HepG2 (cell line): Measurements from ENCODE around the gene CCL19. TPM values are rescaled to one million over a fixed set of nuclear protein-coding genes. Genes with fewer than 3 reads are reported as not detected.

ENCODE experiments used
- ATF6 ChIP-seq: sonication (generic); formaldehyde crosslinking; conservative IDR thresholded peaks from 2 replicates; pipeline ENCODE4 v1.4.0; 2020; ENCODE audit warnings: missing genetic modification reagents
- CHD2 ChIP-seq: IDR thresholded peaks from 2 replicates; pipeline ENCODE4 v1.6.1; 2011; ENCODE audit warnings: low read depth, low read length, improper control_type of control experiment
- GRHL1 ChIP-seq: sonication (generic); formaldehyde crosslinking; conservative IDR thresholded peaks from 2 replicates; pipeline ENCODE4 v1.8.0; 2022; ENCODE audit warnings: missing genetic modification reagents
- HBP1 ChIP-seq: IDR thresholded peaks from 2 replicates; pipeline ENCODE4 v1.6.1; 2016; ENCODE audit warnings: low read depth, control low read depth
- HMG20B ChIP-seq: conservative IDR thresholded peaks from 2 replicates; pipeline ENCODE4 v1.6.1; 2016; ENCODE audit warnings: missing genetic modification reagents, missing compliant biosample characterization
- HOXD1 ChIP-seq: sonication (generic); formaldehyde crosslinking; IDR thresholded peaks from 2 replicates; pipeline ENCODE4 v1.5.0; 2020; ENCODE audit warnings: missing genetic modification reagents
- KDM3A ChIP-seq: IDR thresholded peaks from 2 replicates; pipeline ENCODE4 v1.6.1; 2018; ENCODE audit warnings: low read depth, missing compliant biosample characterization
- NFKBIZ ChIP-seq: IDR thresholded peaks from 2 replicates; pipeline ENCODE4 v1.6.1; 2018; ENCODE audit warnings: missing genetic modification reagents, missing compliant biosample characterization
- NRL ChIP-seq: sonication (generic); formaldehyde crosslinking; IDR thresholded peaks from 2 replicates; pipeline ENCODE4 v1.5.0; 2020; ENCODE audit warnings: missing genetic modification reagents, mild to moderate bottlenecking, moderate library complexity, borderline replicate concordance
- ONECUT2 ChIP-seq: sonication (generic); formaldehyde crosslinking; IDR thresholded peaks from 2 replicates; pipeline ENCODE4 v1.4.0; 2020; ENCODE audit warnings: missing genetic modification reagents
- RAD21 ChIP-seq: fragments of 450-650 bp; formaldehyde crosslinking; IDR thresholded peaks from 2 replicates; pipeline ENCODE4 v1.5.0; 2020; ENCODE audit warnings: mild to moderate bottlenecking
- ZBTB14 ChIP-seq: sonication (generic); formaldehyde crosslinking; IDR thresholded peaks from 2 replicates; pipeline ENCODE4 v1.4.0; 2020; ENCODE audit warnings: missing genetic modification reagents
- ZBTB33 ChIP-seq: sonication (generic); formaldehyde crosslinking; IDR thresholded peaks from 2 replicates; pipeline ENCODE4 v1.4.0; 2020; ENCODE audit warnings: missing genetic modification reagents
- ZNF33B ChIP-seq: sonication (generic); formaldehyde crosslinking; IDR thresholded peaks from 2 replicates; pipeline ENCODE4 v1.5.1; 2020; ENCODE audit warnings: mild to moderate bottlenecking, missing genetic modification reagents
- ZNF382 ChIP-seq: sonication (generic); formaldehyde crosslinking; IDR thresholded peaks from 2 replicates; pipeline ENCODE4 v1.5.0; 2020; ENCODE audit warnings: missing genetic modification reagents, mild to moderate bottlenecking, borderline replicate concordance
- ZNF496 ChIP-seq: sonication (generic); formaldehyde crosslinking; IDR thresholded peaks from 2 replicates; pipeline ENCODE4 v1.8.1; 2023; ENCODE audit warnings: mild to moderate bottlenecking, moderate library complexity, missing genetic modification reagents; ENCODE audit not compliant: insufficient replicate concordance
- ZNF704 ChIP-seq: sonication (generic); formaldehyde crosslinking; IDR thresholded peaks from 2 replicates; pipeline ENCODE4 v1.8.1; 2023; ENCODE audit warnings: mild to moderate bottlenecking, inconsistent platforms, moderate library complexity, missing genetic modification reagents, borderline replicate concordance
- ZNF782 ChIP-seq: sonication (generic); formaldehyde crosslinking; IDR thresholded peaks from 2 replicates; pipeline ENCODE4 v1.4.0; 2020; ENCODE audit warnings: missing genetic modification reagents, mild to moderate bottlenecking, borderline replicate concordance
- ZNF878 ChIP-seq: sonication (generic); formaldehyde crosslinking; IDR thresholded peaks from 2 replicates; pipeline ENCODE4 v1.8.1; 2023; ENCODE audit warnings: mild to moderate bottlenecking, missing genetic modification reagents, moderate library complexity
- polyA plus RNA-seq, 8 experiments: library from polyadenylated mRNA; depleted of rRNA in 3 of 8; stranded (reverse) in 7 of 8; unstranded in 1 of 8; fragments of >200 nt; fragmentation: Illumina TruSeq in 4 of 8; extraction: Trizol in 4 of 8; gene quantifications; 2 replicates each; pipeline versions ENCODE4 v1.2.1 to v1.2.3, GENCODE V29; 2011 to 2016; ENCODE audit warnings: low read depth in 4 of 8, missing spikeins in 1 of 8, mixed read lengths in 1 of 8; ENCODE audit not compliant: insufficient read depth in 1 of 8
- total RNA-seq, 5 experiments: library from RNA; depleted of rRNA; stranded (reverse); fragments of >200 nt; fragmentation: Illumina TruSeq; extraction: Trizol; gene quantifications; 2 replicates each; pipeline ENCODE4 v1.2.3, GENCODE V29; 2016; ENCODE audit warnings: low read depth in 1 of 5

CCL19 gene
- total and polyA plus RNA-seq, 2 of the 13 experiments (the other 11 are each of a cell fraction or from before 2014, with no cell fraction given): not detected

- TF ChIP-seq ATF6 (CRISPR knock-in tag): no peak
- no peak for TF ChIP-seq GRHL1
- no peak for TF ChIP-seq ZBTB33 (CRISPR knock-in tag)
- TF ChIP-seq ZBTB14 (CRISPR knock-in tag): no peak
- TF ChIP-seq HMG20B: 0 out of 2 replicates have a peak, but pooled peaks have one; percentile 7
- TF ChIP-seq ZNF382 (CRISPR knock-in tag): no peak
- TF ChIP-seq CHD2: no peak
- no peak for TF ChIP-seq KDM3A (CRISPR knock-in tag)
- TF ChIP-seq HOXD1 (CRISPR knock-in tag): peak; percentile 99
- no peak for TF ChIP-seq ZNF704 (CRISPR knock-in tag)
- peak; percentile 46; the same call in 1 of the 2 replicates for TF ChIP-seq NRL (CRISPR knock-in tag)
- TF ChIP-seq NFKBIZ (CRISPR knock-in tag): no peak
- TF ChIP-seq HBP1 (CRISPR knock-in tag): no peak; the same call in 1 of the 2 replicates
- TF ChIP-seq RAD21: 0 out of 2 replicates have a peak, but pooled peaks have one; percentile 17
- no peak for TF ChIP-seq ZNF496 (CRISPR knock-in tag)
- no peak for TF ChIP-seq ZNF782 (CRISPR knock-in tag)
- no peak for TF ChIP-seq ONECUT2 (CRISPR knock-in tag)
- TF ChIP-seq ZNF33B (CRISPR knock-in tag): no peak
- TF ChIP-seq ZNF878 (CRISPR knock-in tag): no peak
Measured at GRCh38 chr9:34651876-34652601, 39.0 kb downstream of the CCL19 start, which contains the start of gene IL11RA (continued).
